NCI-H1694 (cell line): ENCODE data around the gene MPI.

Experiments used
- DNase-seq: peaks from one replicate; lab custom pipeline; 2025; lab: John Stamatoyannopoulos, UW

MPI gene

DNA sequence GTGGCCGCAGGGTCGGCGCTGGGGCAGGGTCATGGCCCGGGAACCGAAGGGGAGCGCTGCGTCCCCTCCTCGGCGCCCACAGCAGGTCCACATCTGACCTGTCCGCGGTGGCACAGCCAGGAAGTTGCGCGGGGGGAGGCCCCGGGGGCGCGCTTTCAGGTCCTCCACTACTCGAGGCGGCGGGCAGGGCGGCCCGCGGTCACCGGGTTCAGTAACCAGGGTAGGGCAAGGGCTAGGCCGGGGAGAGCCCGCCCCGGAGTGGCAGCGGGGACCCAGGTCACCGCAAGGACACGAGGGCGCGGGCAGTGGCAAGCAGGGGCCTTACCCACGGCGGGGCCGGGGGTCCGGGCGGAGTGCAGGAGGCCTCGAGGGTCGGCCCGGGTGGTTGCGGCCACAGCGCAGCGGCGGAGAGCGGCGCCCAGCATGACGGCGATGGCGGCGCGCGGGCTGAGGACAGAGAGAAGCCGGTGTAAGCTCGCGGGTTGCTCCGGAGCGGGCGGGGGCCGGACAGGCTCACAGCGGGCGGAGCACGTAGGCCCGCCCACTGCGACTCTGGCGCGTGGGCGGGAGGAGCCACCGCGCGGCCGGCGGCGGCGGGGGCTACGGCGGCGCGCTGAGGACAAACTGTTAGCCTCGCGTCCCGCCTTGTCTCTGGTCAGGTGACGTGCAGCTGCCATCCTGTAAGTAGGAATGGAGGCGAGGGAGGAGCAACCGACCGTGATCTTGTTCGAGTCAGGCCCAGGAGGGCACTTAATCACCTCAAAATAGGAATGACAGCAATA lies 47.9 kb downstream of the MPI start, which contains the start of gene COX5A:
TSS of gene COX5A (minus strand) at position 484 of the 782 bp plus-strand sequence. CDS start at position 425, 59 bp downstream.
- peak; percentile 83 for DNase-seq

DNA sequence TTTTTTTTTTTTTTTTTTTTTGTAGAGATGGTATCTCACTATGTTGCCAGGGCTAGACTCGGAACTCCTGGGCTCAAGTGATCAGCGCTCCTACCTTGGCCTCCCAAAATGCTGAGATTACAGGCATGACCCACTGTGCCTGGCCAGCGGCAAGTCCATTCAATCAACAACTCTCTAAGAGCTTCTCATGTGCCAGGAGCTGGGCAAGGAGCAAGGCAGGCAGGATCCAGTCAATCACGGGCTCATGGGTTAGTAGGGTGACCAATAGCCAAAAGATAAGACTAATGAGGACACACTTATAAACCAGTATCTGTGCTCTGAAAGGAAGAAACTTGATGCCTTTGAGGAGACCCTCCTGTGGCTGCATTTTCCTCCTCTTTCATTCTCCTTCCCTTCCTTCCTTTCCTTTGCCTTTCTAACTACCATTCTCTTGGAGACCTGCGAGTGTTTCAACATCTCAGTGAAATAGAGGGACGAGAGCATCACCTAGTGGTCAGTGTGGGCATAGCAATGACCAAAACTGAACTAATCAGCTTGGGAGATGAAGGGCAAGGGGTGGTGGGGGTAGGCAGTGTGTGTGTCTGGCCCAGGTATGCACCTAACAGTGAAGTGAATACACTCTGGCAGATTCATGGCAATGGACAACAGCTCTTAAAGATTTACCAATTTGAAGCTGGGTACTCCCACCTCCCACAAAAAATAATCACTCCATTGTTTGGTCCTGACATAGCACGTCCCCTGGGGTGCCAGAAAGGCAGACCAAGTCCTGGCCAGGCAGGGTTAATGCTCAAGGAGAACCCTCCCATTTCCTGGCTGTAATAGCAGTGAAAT lies 60.5 kb downstream of the MPI start:
- DNase-seq: peak; percentile 80

DNA sequence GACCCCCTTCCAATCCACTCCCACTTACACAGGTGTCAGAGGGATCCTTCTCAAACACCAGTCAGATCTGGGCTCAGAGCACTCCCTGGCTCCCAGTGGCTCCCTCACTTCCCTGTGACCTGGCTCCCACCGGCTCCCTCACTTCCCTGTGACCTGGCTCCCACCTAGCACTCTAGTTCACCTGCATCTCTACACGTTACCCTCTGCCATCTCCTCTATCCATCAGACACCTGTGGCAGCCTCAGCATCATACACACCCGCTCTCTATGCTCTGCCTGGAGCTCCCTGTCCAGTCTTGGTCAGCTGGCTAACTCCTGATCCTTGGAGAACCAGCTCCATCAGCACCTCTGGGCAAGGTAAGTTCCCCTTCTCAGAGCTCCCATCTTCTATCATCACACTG lies 61.2 kb downstream of the MPI start:
- no peak for DNase-seq
